ENCODE measurements around the gene PLXNB2.
A peak's percentile ranks its signal among the peaks of the same experiment; 100 is the strongest.

The PLXNB2 gene

DNA sequence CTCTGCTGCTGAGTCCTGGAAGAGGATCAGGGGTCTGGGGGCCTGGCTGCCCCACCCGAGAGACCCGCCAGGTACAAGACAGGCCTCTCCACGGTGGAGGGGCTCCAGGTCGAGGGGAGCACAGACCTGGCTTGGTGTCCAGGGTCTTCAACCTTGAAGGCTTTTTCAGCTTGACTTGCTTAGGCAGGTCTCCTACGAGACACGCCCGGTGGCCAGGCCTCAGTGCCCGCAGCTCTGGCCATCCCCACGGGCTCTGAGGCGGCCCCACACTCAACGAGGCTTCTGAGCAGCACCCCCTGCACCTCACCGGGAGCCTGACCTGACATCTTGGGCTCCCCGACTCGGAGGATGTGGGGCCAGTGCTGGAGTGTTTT lies 6.6 kb upstream of the PLXNB2 start:
- POLR2A ChIA-PET = no interaction called here
- TF ChIP-seq ZNF16 (tag by site-specific recombination; IDR thresholded peaks at IDR 0.05; ENCODE audit: low read depth) (no peak), ZNF747 (tag by site-specific recombination; IDR thresholded peaks at IDR 0.05) (no peak), IKZF3 (tag by site-specific recombination; IDR thresholded peaks at IDR 0.05) (no peak), MEIS1 (CRISPR knock-in tag; IDR thresholded peaks at IDR 0.05; ENCODE audit: borderline replicate concordance) (no peak), ZNF837 (tag by site-specific recombination; IDR thresholded peaks at IDR 0.05) (no peak)
- TF ChIP-seq, protein P1, sequence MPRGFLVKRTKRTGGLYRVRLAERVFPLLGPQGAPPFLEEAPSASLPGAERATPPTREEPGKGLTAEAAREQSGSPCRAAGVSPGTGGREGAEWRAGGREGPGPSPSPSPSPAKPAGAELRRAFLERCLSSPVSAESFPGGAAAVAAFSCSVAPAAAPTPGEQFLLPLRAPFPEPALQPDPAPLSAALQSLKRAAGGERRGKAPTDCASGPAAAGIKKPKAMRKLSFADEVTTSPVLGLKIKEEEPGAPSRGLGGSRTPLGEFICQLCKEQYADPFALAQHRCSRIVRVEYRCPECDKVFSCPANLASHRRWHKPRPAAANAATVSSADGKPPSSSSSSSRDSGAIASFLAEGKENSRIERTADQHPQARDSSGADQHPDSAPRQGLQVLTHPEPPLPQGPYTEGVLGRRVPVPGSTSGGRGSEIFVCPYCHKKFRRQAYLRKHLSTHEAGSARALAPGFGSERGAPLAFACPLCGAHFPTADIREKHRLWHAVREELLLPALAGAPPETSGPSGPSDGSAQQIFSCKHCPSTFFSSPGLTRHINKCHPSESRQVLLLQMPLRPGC (tag by site-specific recombination; IDR thresholded peaks at IDR 0.05) = no peak
- H3K9me3 ChIP-seq (ENCODE audit: control insufficient read depth, insufficient read depth, low read depth, low read length) = no peaks in the 10 kb centered on the region
- no peaks in the 10 kb centered on the region for H3K36me3 ChIP-seq (ENCODE audit: control insufficient read depth in 2 of 2, insufficient read depth in 1 of 2, low read length in 2 of 2)
- H3K27ac ChIP-seq (ENCODE audit: extremely low read depth, low read depth, low read length) = no peak overlapping the region
- CTCF ChIA-PET = interaction anchor here (2.2 kb wide), 1 partner anchor 12 kb away, joined by 10 read pairs; no protein-coding TSS in a partner anchor
- no peak overlapping the region for H3K4me3 ChIP-seq (ENCODE audit: low read depth, low read length)
- no peaks in the 10 kb centered on the region for H3K4me1 ChIP-seq (ENCODE audit: control insufficient read depth, insufficient read depth, low read length)

DNA sequence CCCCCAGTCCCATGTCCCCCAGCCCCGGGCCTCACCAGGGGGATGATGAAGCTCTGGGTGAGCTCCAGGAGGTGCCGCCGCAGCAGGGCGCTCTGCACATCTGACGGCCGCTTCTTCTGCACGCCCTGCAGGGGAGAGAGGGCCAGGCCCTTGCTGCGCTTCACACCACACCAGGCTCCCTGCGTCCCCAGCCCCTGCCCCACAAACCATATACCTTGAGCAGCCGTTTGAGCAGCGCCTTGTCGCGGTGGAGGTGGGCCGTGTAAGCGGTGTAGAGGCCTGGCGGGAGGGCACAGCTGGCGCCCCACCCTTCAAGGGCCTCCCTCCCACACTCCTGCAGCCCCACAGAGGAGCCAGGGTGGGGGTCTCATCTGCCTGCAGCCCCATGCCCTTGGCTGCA lies 6.2 kb upstream of the PLXNB2 start:
- no peaks in the 10 kb centered on the region for H3K4me1 ChIP-seq (ENCODE audit: control insufficient read depth, insufficient read depth, low read length)
- no peak overlapping the region for H3K27ac ChIP-seq (ENCODE audit: extremely low read depth, low read depth, low read length)
- H3K9me3 ChIP-seq (ENCODE audit: control insufficient read depth, insufficient read depth, low read depth, low read length) = no peaks in the 10 kb centered on the region
- ChIA-PET POLR2A (no interaction called here), CTCF (no interaction called here)
- H3K4me3 ChIP-seq (ENCODE audit: low read depth, low read length) = no peak overlapping the region
- TF ChIP-seq ZNF16 (tag by site-specific recombination; IDR thresholded peaks at IDR 0.05; ENCODE audit: low read depth) = no peak
- TF ChIP-seq ZNF555 (tag by site-specific recombination; conservative IDR thresholded peaks at IDR 0.05) = no peak
- no peak for TF ChIP-seq ZNF585B (tag by site-specific recombination; IDR thresholded peaks at IDR 0.05)
- TF ChIP-seq ZNF2 (tag by site-specific recombination; IDR thresholded peaks at IDR 0.05) = no peak
- TF ChIP-seq ZNF48 (tag by site-specific recombination; IDR thresholded peaks at IDR 0.05) = no peak
- TF ChIP-seq ZBTB7A (tag by site-specific recombination; IDR thresholded peaks at IDR 0.05; ENCODE audit: low read depth) = no peak
- TF ChIP-seq ZNF350 (tag by site-specific recombination; IDR thresholded peaks at IDR 0.05) = no peak
- TF ChIP-seq ZNF140 (tag by site-specific recombination; IDR thresholded peaks at IDR 0.05) = no peak
- no peak for TF ChIP-seq ZNF10 (tag by site-specific recombination; IDR thresholded peaks at IDR 0.05)
- no peak for TF ChIP-seq ZNF175 (tag by site-specific recombination; IDR thresholded peaks at IDR 0.05)
- TF ChIP-seq, protein P2, sequence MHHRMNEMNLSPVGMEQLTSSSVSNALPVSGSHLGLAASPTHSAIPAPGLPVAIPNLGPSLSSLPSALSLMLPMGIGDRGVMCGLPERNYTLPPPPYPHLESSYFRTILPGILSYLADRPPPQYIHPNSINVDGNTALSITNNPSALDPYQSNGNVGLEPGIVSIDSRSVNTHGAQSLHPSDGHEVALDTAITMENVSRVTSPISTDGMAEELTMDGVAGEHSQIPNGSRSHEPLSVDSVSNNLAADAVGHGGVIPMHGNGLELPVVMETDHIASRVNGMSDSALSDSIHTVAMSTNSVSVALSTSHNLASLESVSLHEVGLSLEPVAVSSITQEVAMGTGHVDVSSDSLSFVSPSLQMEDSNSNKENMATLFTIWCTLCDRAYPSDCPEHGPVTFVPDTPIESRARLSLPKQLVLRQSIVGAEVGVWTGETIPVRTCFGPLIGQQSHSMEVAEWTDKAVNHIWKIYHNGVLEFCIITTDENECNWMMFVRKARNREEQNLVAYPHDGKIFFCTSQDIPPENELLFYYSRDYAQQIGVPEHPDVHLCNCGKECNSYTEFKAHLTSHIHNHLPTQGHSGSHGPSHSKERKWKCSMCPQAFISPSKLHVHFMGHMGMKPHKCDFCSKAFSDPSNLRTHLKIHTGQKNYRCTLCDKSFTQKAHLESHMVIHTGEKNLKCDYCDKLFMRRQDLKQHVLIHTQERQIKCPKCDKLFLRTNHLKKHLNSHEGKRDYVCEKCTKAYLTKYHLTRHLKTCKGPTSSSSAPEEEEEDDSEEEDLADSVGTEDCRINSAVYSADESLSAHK (tag by site-specific recombination; IDR thresholded peaks at IDR 0.05) = no peak
- TF ChIP-seq ZNF777 (tag by site-specific recombination; IDR thresholded peaks at IDR 0.05; ENCODE audit: borderline replicate concordance) = no peak
- TF ChIP-seq, protein P3, sequence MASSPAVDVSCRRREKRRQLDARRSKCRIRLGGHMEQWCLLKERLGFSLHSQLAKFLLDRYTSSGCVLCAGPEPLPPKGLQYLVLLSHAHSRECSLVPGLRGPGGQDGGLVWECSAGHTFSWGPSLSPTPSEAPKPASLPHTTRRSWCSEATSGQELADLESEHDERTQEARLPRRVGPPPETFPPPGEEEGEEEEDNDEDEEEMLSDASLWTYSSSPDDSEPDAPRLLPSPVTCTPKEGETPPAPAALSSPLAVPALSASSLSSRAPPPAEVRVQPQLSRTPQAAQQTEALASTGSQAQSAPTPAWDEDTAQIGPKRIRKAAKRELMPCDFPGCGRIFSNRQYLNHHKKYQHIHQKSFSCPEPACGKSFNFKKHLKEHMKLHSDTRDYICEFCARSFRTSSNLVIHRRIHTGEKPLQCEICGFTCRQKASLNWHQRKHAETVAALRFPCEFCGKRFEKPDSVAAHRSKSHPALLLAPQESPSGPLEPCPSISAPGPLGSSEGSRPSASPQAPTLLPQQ (tag by site-specific recombination; IDR thresholded peaks at IDR 0.05) = no peak
- H3K36me3 ChIP-seq (ENCODE audit: control insufficient read depth in 2 of 2, insufficient read depth in 1 of 2, low read length in 2 of 2) = no peaks in the 10 kb centered on the region

DNA sequence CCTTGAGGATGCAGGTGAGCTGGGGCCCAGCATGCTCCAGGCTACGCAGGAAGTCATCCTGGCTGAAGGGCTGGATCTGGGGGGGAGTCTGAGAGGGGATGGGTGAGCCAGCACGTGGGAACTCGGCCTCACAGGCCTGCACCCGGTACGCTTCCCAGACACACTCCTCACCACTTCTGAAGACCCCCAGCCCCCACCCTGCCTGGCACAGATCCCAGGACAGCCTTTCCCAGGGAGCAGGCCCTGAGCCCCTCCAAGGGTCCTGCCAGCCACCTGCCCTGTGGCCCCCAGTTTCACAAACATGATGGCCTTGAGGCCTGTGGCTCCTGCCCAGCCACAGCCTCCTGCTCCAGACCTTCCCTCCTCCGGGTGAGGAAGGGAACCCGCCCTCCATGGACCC lies 5.6 kb upstream of the PLXNB2 start:
- no peaks in the 10 kb centered on the region for H3K36me3 ChIP-seq (ENCODE audit: control insufficient read depth in 2 of 2, insufficient read depth in 1 of 2, low read length in 2 of 2)
- ChIA-PET POLR2A (no interaction called here), CTCF (no interaction called here)
- no peaks in the 10 kb centered on the region for H3K4me1 ChIP-seq (ENCODE audit: control insufficient read depth, insufficient read depth, low read length)
- no peaks in the 10 kb centered on the region for H3K9me3 ChIP-seq (ENCODE audit: control insufficient read depth, insufficient read depth, low read depth, low read length)
- no peak overlapping the region for H3K27ac ChIP-seq (ENCODE audit: extremely low read depth, low read depth, low read length)
- H3K4me3 ChIP-seq (ENCODE audit: low read depth, low read length) = no peak overlapping the region
- TF ChIP-seq GLIS2 (tag by site-specific recombination; IDR thresholded peaks at IDR 0.05) = peak; percentile 10; the same call in 1 of the 2 replicates
- TF ChIP-seq WT1 (tag by site-specific recombination; IDR thresholded peaks at IDR 0.05) = no peak
- no peak for TF ChIP-seq ZNF354C (tag by site-specific recombination; IDR thresholded peaks at IDR 0.05; ENCODE audit: borderline replicate concordance, low read depth)
- TF ChIP-seq ZNF777 (tag by site-specific recombination; IDR thresholded peaks at IDR 0.05; ENCODE audit: borderline replicate concordance) = no peak
- TF ChIP-seq YY1 (tag by site-specific recombination; IDR thresholded peaks at IDR 0.05) = no peak
- no peak for TF ChIP-seq KLF8 (tag by site-specific recombination; IDR thresholded peaks at IDR 0.05)
- TF ChIP-seq, protein P4, sequence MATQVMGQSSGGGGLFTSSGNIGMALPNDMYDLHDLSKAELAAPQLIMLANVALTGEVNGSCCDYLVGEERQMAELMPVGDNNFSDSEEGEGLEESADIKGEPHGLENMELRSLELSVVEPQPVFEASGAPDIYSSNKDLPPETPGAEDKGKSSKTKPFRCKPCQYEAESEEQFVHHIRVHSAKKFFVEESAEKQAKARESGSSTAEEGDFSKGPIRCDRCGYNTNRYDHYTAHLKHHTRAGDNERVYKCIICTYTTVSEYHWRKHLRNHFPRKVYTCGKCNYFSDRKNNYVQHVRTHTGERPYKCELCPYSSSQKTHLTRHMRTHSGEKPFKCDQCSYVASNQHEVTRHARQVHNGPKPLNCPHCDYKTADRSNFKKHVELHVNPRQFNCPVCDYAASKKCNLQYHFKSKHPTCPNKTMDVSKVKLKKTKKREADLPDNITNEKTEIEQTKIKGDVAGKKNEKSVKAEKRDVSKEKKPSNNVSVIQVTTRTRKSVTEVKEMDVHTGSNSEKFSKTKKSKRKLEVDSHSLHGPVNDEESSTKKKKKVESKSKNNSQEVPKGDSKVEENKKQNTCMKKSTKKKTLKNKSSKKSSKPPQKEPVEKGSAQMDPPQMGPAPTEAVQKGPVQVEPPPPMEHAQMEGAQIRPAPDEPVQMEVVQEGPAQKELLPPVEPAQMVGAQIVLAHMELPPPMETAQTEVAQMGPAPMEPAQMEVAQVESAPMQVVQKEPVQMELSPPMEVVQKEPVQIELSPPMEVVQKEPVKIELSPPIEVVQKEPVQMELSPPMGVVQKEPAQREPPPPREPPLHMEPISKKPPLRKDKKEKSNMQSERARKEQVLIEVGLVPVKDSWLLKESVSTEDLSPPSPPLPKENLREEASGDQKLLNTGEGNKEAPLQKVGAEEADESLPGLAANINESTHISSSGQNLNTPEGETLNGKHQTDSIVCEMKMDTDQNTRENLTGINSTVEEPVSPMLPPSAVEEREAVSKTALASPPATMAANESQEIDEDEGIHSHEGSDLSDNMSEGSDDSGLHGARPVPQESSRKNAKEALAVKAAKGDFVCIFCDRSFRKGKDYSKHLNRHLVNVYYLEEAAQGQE (tag by site-specific recombination; IDR thresholded peaks at IDR 0.05) = no peak
- no peak for TF ChIP-seq SALL2 (tag by site-specific recombination; IDR thresholded peaks at IDR 0.05; ENCODE audit: borderline replicate concordance)

Data from HEK293 (cell line).